NCI-H187 treated with DMSO at 0.1 percent for 48 hours (cell line): Measurements from ENCODE around the gene MAP3K12.
"Not testable (repeated sequence)": the region's sequence is repeated elsewhere in the genome, so short reads cannot be mapped to it uniquely, and the experiment has no call there.

Experiments used
- DNase-seq: peaks from one replicate; lab custom pipeline; 2025; lab: John Stamatoyannopoulos, UW

The MAP3K12 gene

DNA sequence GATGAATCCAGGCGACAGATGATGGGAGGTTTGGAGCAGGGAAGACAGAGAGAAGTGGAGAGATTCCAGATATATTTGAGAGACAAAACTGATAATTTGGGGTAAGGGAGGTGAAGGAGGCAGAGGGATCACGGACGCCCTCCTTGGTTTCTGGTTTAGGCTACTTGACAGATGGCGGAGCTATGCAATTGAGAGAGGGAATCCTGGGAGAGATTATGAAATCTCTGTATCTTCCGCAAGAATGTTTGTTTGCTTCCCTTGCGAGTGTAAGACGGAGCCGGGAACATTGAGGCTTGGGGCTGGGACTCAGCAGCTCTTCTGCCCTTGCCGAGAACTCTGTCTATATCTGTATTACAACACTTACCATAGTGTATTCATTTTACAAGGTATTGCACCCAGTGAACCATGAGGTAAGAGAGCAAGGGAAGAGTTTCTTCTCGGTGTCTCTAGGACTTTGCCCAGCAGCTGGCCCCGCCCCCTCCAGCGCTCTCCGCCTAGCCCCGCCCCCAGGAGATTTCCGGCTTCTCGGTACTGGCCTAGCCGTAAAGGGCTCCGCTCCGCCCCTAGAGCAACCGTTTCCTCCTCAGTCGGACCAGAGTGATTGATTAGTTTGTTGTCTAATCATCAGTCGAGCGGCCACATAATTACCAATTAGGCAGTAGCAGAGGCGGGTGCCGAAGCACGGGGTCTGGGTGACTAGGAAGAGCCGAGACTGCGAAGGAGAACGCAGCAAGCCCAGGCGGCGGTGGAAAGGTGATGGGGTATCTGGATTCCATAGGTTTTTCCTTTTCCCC is 58.0 kb downstream of the MAP3K12 start, which contains the start of gene PRR13:
Gene PRR13 (plus strand): TSS at position 695 of the 794 bp plus-strand sequence. CDS start 981 bp downstream, outside the sequence.
- peak; percentile 100 for DNase-seq

DNA sequence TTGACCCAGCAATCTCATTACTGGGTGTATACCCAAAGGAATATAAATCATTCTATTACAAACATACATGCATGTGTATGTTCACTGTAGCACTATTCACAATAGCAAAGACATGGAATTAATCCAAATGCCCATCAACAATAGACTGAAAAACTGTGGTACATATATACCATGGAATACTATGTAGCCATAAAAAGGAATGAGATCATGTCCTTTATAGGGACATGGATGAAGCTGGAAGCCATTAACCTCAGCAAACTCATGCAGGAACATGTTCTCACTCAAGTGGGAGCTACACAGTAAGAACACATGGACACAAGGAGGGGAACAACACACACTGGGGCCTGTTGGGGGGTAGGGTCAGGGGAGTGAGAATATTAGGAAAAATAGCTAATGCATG is 59.7 kb downstream of the MAP3K12 start:
- DNase-seq, result not testable (repeated sequence)

DNA sequence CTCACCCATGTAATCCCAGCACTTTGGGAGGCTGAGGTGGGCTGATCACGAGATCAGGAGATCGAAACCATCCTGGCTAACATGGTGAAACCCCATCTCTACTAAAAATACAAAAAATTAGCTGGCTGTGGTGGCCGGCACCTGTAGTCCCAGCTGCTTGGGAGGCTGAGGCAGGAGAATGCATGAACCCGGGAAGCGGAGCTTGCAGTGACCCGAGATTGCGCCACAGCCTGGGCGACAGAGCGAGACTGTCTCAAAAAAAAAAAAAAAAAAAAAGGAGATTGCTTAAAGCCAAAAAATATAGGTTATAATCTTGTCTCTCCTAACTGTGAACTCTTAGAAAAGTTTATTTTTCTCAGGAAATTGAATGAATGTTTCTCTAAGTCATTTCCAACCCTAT is 63.9 kb downstream of the MAP3K12 start:
- not testable (repeated sequence) for DNase-seq

DNA sequence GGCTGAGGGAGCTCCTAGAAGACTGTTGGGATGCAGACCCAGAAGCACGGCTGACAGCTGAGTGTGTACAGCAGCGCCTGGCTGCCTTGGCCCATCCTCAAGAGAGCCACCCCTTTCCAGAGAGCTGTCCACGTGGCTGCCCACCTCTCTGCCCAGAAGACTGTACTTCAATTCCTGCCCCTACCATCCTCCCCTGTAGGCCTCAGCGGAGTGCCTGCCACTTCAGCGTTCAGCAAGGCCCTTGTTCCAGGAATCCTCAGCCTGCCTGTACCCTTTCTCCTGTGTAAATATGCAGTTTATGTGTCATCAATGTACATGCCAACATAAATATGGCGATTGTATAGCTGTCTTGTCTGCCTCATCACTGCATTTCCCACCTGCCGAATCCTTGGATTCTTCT is 68.1 kb downstream of the MAP3K12 start:
- no peak for DNase-seq

DNA sequence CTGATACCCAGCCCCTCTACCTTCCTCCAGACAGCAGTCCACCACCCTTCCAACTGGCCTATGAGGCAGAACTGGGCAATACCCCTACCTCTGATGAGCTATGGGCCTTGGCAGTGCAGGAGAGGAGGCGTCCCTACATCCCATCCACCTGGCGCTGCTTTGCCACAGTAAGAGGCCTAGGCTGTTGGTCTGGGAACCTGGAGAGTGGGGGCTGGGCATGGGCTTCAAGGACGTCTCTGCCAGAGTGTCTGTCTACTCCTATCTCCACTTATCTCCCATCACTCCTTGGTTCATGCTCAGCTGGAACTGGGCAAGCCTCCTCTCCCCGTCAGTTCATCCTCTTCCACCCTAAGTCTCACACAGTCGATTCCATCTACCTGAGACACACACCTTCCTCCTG is 69.1 kb downstream of the MAP3K12 start:
- DNase-seq, result no peak
